Measurements from ENCODE around the gene MACROD1.

DNA sequence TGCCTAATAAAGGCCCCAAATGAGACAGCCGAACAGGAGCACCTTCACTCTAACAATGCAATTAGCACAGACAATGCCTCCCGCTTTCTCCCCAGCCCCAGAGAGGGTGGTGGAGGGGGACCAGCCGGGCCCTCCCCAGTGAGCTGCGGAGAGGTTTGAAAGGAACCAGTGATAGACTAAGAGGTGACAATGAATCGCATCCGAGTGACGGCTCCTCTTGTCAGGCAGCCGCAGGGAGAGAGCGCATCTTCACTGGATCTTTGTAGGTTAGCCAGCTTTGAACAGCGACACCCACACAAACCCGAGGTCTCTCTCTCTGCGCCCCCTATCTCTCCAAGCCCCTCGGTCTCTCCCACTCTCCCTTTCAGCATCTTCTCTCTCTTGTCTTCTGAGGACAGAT, 102.1 kb downstream of the MACROD1 start:
- no peak for TF ChIP-seq POLR2A (IDR thresholded peaks at IDR 0.05; ENCODE audit: low read length)
- TF ChIP-seq GATA1 (IDR thresholded peaks at IDR 0.05; ENCODE audit: low read depth, low read length), result no peak

Data from erythroblast (primary cell).